CMK (cell line): ENCODE data around the gene BRD7.
"Not testable (repeated sequence)": the region's sequence is repeated elsewhere in the genome, so short reads cannot be mapped to it uniquely, and the experiment has no call there.

ENCODE experiments used
- DNase-seq: peaks from one replicate; pipeline ENCODE4 v3.0.0-alpha.2; 2010; ENCODE audit warnings: low read depth

The BRD7 gene

GRCh38 chr16:50354629-50355456, 13.9 kb downstream of the BRD7 start:
- no peak for DNase-seq

GRCh38 chr16:50354082-50354481, 14.7 kb downstream of the BRD7 start:
- no peak for DNase-seq

- DNase-seq = no peak
Observed at GRCh38 chr16:50351952-50352351, 16.8 kb downstream of the BRD7 start.

GRCh38 chr16:50351116-50351515, 17.7 kb downstream of the BRD7 start:
- no peak for DNase-seq

GRCh38 chr16:50345210-50345609, 23.6 kb downstream of the BRD7 start:
- not testable (repeated sequence) for DNase-seq

GRCh38 chr16:50343566-50343965, 25.2 kb downstream of the BRD7 start:
- not testable (repeated sequence) for DNase-seq

- DNase-seq = no peak
Observed at GRCh38 chr16:50340578-50340977, 28.2 kb downstream of the BRD7 start.

- DNase-seq = no peak
Observed at GRCh38 chr16:50338371-50339231, 30.2 kb downstream of the BRD7 start.

- DNase-seq = no peak
Observed at GRCh38 chr16:50336884-50337283, 31.9 kb downstream of the BRD7 start.

GRCh38 chr16:50335196-50335958, 33.4 kb downstream of the BRD7 start:
- DNase-seq = no peak

GRCh38 chr16:50334106-50334975, 34.4 kb downstream of the BRD7 start:
- DNase-seq = no peak

- no peak for DNase-seq
Observed at GRCh38 chr16:50332599-50332998, 36.2 kb downstream of the BRD7 start.

- DNase-seq = no peak
Observed at GRCh38 chr16:50331570-50331969, 37.2 kb downstream of the BRD7 start.

GRCh38 chr16:50329446-50330189, 39.2 kb downstream of the BRD7 start:
- no peak for DNase-seq

- no peak for DNase-seq
Observed at GRCh38 chr16:50326835-50327465, 41.8 kb downstream of the BRD7 start.

- DNase-seq = no peak
Observed at GRCh38 chr16:50326264-50326663, 42.5 kb downstream of the BRD7 start.

- no peak for DNase-seq
Observed at GRCh38 chr16:50324345-50324744, 44.4 kb downstream of the BRD7 start.

GRCh38 chr16:50323335-50324011, 45.3 kb downstream of the BRD7 start:
- DNase-seq = no peak

GRCh38 chr16:50322333-50322732, 46.5 kb downstream of the BRD7 start:
- DNase-seq = no peak

- DNase-seq = no peak
Observed at GRCh38 chr16:50320310-50320709, 48.5 kb downstream of the BRD7 start.
